HepG2 (cell line): ENCODE results near the gene ZFYVE26. TPM values are rescaled to one million over a fixed set of nuclear protein-coding genes. Genes with fewer than 3 reads are reported as not detected.
A peak's percentile ranks its signal among the peaks of the same experiment; 100 is the strongest.

Experiments used
- CBX1 ChIP-seq: IDR thresholded peaks from one replicate; pipeline ENCODE4 v1.6.1; 2016; ENCODE audit warnings: antibody characterized with exemption, low read depth
- FOXP1 ChIP-seq, 2 experiments: fragments of 450-650 bp in 1 of 2; IDR thresholded peaks; 2 replicates each; pipeline ENCODE4 v1.6.1; 2017 to 2018; ENCODE audit warnings: antibody characterized with exemption in 1 of 2
- IKZF1 ChIP-seq: fragments of 450-650 bp; IDR thresholded peaks from 2 replicates; pipeline ENCODE4 v1.7.1; 2016
- KLF13 ChIP-seq: sonication (generic); formaldehyde crosslinking; IDR thresholded peaks from 2 replicates; pipeline ENCODE4 v1.4.0; 2020; ENCODE audit warnings: mild to moderate bottlenecking, missing genetic modification reagents
- KLF6 ChIP-seq: IDR thresholded peaks from 2 replicates; pipeline ENCODE4 v1.8.0; 2016; ENCODE audit warnings: missing biosample characterization, missing genetic modification reagents
- MAF1 ChIP-seq: sonication (generic); formaldehyde crosslinking; IDR thresholded peaks from 2 replicates; pipeline ENCODE4 v1.5.0; 2020; ENCODE audit warnings: missing genetic modification reagents, borderline replicate concordance
- MIER3 ChIP-seq: IDR thresholded peaks from 2 replicates; pipeline ENCODE4 v1.6.1; 2016; ENCODE audit warnings: missing compliant biosample characterization, borderline replicate concordance
- MTA3 ChIP-seq: sonication (generic); formaldehyde crosslinking; IDR thresholded peaks from 2 replicates; pipeline ENCODE4 v1.4.0; 2020; ENCODE audit warnings: missing genetic modification reagents
- MXD4 ChIP-seq: IDR thresholded peaks from 2 replicates; pipeline ENCODE4 v1.6.1; 2016; ENCODE audit warnings: mild to moderate bottlenecking, missing biosample characterization, missing genetic modification reagents
- MXI1 ChIP-seq: IDR thresholded peaks from 3 replicates; pipeline ENCODE4 v1.6.1; 2012; ENCODE audit warnings: low read depth, low read length, inconsistent platforms, borderline replicate concordance
- NFATC3 ChIP-seq: sonication (generic); formaldehyde crosslinking; IDR thresholded peaks from 2 replicates; pipeline ENCODE4 v1.5.1; 2020; ENCODE audit warnings: mild to moderate bottlenecking, missing genetic modification reagents
- PAWR ChIP-seq: sonication (generic); formaldehyde crosslinking; IDR thresholded peaks from 2 replicates; pipeline ENCODE4 v1.4.0; 2020; ENCODE audit warnings: missing genetic modification reagents, mild to moderate bottlenecking, borderline replicate concordance
- PAX8 ChIP-seq: sonication (generic); formaldehyde crosslinking; IDR thresholded peaks from 2 replicates; pipeline ENCODE4 v1.8.0; 2022; ENCODE audit warnings: mild to moderate bottlenecking, missing genetic modification reagents, borderline replicate concordance
- ZGPAT ChIP-seq: IDR thresholded peaks from 2 replicates; pipeline ENCODE4 v1.6.1; 2016; ENCODE audit warnings: mild to moderate bottlenecking
- ZNF138 ChIP-seq: sonication (generic); formaldehyde crosslinking; IDR thresholded peaks from 2 replicates; pipeline ENCODE4 v1.5.0; 2020; ENCODE audit warnings: mild to moderate bottlenecking, low read depth, missing genetic modification reagents
- ZNF263 ChIP-seq: sonication (generic); formaldehyde crosslinking; IDR thresholded peaks from 2 replicates; pipeline ENCODE4 v1.4.0; 2020; ENCODE audit warnings: missing genetic modification reagents
- ZNF484 ChIP-seq: sonication (generic); formaldehyde crosslinking; IDR thresholded peaks from 2 replicates; pipeline ENCODE4 v1.5.1; 2020; ENCODE audit warnings: mild to moderate bottlenecking, low read depth, missing genetic modification reagents, borderline replicate concordance
- ZNF567 ChIP-seq: sonication (generic); formaldehyde crosslinking; IDR thresholded peaks from 2 replicates; pipeline ENCODE4 v1.8.1; 2023; ENCODE audit warnings: mild to moderate bottlenecking, missing genetic modification reagents, borderline replicate concordance
- ZNF569 ChIP-seq: sonication (generic); formaldehyde crosslinking; IDR thresholded peaks from 2 replicates; pipeline ENCODE4 v1.5.0; 2020; ENCODE audit warnings: mild to moderate bottlenecking, missing genetic modification reagents, moderate library complexity, borderline replicate concordance
- ZNF678 ChIP-seq: sonication (generic); formaldehyde crosslinking; IDR thresholded peaks from 2 replicates; pipeline ENCODE4 v1.4.0; 2020; ENCODE audit warnings: mild to moderate bottlenecking, missing genetic modification reagents
- ZNF891 ChIP-seq: sonication (generic); formaldehyde crosslinking; IDR thresholded peaks from 2 replicates; pipeline ENCODE4 v1.5.0; 2020; ENCODE audit warnings: mild to moderate bottlenecking, missing genetic modification reagents
- ZSCAN22 ChIP-seq: sonication (generic); formaldehyde crosslinking; IDR thresholded peaks from 2 replicates; pipeline ENCODE4 v1.4.0; 2020; ENCODE audit warnings: mild to moderate bottlenecking, missing genetic modification reagents
- polyA plus RNA-seq, 8 experiments: library from polyadenylated mRNA; depleted of rRNA in 3 of 8; stranded (reverse) in 7 of 8; unstranded in 1 of 8; fragments of >200 nt; fragmentation: Illumina TruSeq in 4 of 8; extraction: Trizol in 4 of 8; gene quantifications; 2 replicates each; pipeline versions ENCODE4 v1.2.1 to v1.2.3, GENCODE V29; 2011 to 2016; ENCODE audit warnings: low read depth in 4 of 8, missing spikeins in 1 of 8, mixed read lengths in 1 of 8; ENCODE audit not compliant: insufficient read depth in 1 of 8
- total RNA-seq, 5 experiments: library from RNA; depleted of rRNA; stranded (reverse); fragments of >200 nt; fragmentation: Illumina TruSeq; extraction: Trizol; gene quantifications; 2 replicates each; pipeline ENCODE4 v1.2.3, GENCODE V29; 2016; ENCODE audit warnings: low read depth in 1 of 5
- TF ChIP-seq, protein P1 (sequence below), 2 experiments: sonication (generic) in 1 of 2; formaldehyde crosslinking in 1 of 2; IDR thresholded peaks; 2 replicates each; pipeline versions ENCODE4 v1.5.1 to v1.6.1; 2011 to 2020; ENCODE audit warnings: borderline replicate concordance in 1 of 2, low read depth in 1 of 2, low read length in 1 of 2, mild to moderate bottlenecking in 1 of 2, missing genetic modification reagents in 1 of 2, moderate library complexity in 1 of 2
- TF ChIP-seq, protein P2 (sequence below), 2 experiments: fragments of 450-650 bp in 1 of 2; sonication (generic) in 1 of 2; formaldehyde crosslinking; IDR thresholded peaks; 2 replicates each; pipeline versions ENCODE4 v1.5.0 to v1.8.0; 2020 to 2022; ENCODE audit warnings: mild to moderate bottlenecking in 1 of 2, missing genetic modification reagents in 1 of 2
- TF ChIP-seq, protein P3 (sequence below): sonication (generic); formaldehyde crosslinking; IDR thresholded peaks from 2 replicates; pipeline ENCODE4 v1.8.0; 2022; ENCODE audit warnings: mild to moderate bottlenecking, missing genetic modification reagents, borderline replicate concordance

Gene ZFYVE26
- total and polyA plus RNA-seq, 2 of the 13 experiments (the other 11 are each of a cell fraction or from before 2014, with no cell fraction given) = 13.6 to 16.4 TPM

DNA sequence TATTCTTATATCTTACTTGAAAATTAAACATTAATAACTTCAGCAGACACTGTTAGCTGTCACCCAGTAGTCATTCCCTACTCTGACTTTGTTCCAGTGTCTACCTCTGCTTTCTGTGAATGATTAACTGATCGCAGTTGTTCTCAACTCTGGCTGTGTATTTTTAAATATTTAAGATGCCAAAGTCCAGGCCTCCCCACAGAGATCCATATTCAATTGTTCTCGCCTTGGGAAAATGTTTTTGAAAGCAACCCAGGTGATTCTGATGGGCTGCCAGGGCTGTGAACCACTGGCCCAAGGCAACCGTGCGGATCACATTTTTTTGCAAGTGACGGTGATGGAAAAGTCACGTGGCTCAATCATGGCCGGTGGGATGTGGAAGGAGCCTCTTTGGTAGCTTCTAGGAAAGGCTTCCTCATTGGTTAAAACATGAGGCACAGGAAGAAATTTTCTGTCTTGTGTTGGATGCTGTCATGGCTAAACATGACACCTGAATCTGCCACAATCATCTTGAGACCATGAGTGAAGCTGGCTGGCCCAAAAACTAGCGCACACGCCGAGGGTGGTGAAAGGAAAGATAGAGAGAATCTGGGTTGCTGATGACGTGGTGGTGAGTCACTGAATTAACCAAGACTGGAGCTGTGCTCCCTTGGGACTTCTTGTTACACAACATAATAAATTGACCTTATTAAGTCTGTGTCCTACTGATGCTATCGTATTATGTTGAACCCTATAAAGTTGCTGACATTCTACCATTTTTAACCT, 77.5 kb downstream of the ZFYVE26 start (continued):
- TF ChIP-seq, protein P1, sequence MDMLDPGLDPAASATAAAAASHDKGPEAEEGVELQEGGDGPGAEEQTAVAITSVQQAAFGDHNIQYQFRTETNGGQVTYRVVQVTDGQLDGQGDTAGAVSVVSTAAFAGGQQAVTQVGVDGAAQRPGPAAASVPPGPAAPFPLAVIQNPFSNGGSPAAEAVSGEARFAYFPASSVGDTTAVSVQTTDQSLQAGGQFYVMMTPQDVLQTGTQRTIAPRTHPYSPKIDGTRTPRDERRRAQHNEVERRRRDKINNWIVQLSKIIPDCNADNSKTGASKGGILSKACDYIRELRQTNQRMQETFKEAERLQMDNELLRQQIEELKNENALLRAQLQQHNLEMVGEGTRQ (IDR thresholded peaks at IDR 0.05; ENCODE audit: low read depth, low read length) = peak; percentile 69
- TF ChIP-seq, protein P1 (CRISPR knock-in tag; IDR thresholded peaks at IDR 0.05; ENCODE audit: borderline replicate concordance) = peak; percentile 85; the same call in 1 of the 2 replicates
- no peak for TF ChIP-seq MTA3 (CRISPR knock-in tag)
- no peak for TF ChIP-seq ZNF567 (CRISPR knock-in tag)
- no peak for TF ChIP-seq FOXP1 (IDR thresholded peaks at IDR 0.05)
- peak; percentile 59 for TF ChIP-seq FOXP1 (CRISPR knock-in tag; IDR thresholded peaks at IDR 0.05)
- TF ChIP-seq, protein P2, sequence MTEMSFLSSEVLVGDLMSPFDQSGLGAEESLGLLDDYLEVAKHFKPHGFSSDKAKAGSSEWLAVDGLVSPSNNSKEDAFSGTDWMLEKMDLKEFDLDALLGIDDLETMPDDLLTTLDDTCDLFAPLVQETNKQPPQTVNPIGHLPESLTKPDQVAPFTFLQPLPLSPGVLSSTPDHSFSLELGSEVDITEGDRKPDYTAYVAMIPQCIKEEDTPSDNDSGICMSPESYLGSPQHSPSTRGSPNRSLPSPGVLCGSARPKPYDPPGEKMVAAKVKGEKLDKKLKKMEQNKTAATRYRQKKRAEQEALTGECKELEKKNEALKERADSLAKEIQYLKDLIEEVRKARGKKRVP (CRISPR knock-in tag; IDR thresholded peaks at IDR 0.05) = no peak
- TF ChIP-seq ZNF678 (CRISPR knock-in tag) = no peak
- TF ChIP-seq MXD4 = peak; percentile 76
- TF ChIP-seq MIER3 = no peak
- 0 out of 2 replicates have a peak, but pooled peaks have one; percentile 35 for TF ChIP-seq ZNF263 (CRISPR knock-in tag)
- no peak for TF ChIP-seq IKZF1
- TF ChIP-seq PAX8 (CRISPR knock-in tag) = no peak
- TF ChIP-seq, protein P3, sequence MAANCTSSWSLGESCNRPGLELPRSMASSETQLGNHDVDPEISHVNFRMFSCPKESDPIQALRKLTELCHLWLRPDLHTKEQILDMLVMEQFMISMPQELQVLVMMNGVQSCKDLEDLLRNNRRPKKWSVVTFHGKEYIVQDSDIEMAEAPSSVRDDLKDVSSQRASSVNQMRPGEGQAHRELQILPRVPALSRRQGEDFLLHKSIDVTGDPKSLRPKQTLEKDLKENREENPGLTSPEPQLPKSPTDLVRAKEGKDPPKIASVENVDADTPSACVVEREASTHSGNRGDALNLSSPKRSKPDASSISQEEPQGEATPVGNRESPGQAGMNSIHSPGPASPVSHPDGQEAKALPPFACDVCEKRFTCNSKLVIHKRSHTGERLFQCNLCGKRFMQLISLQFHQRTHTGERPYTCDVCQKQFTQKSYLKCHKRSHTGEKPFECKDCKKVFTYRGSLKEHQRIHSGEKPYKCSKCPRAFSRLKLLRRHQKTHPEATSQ = no peak; the same call in 1 of the 2 replicates
- no peak for TF ChIP-seq ZNF484 (CRISPR knock-in tag)
- TF ChIP-seq ZSCAN22 (CRISPR knock-in tag) = no peak
- no peak for TF ChIP-seq ZNF891 (CRISPR knock-in tag)
- TF ChIP-seq KLF6 (CRISPR knock-in tag) = no peak; the same call in 1 of the 2 replicates
- no peak for TF ChIP-seq ZNF138 (CRISPR knock-in tag)
- no peak for TF ChIP-seq KLF13
- no peak for TF ChIP-seq MAF1 (CRISPR knock-in tag)
- TF ChIP-seq PAWR = no peak
- TF ChIP-seq CBX1 = no peak
- no peak; the same call in 2 of the 3 replicates for TF ChIP-seq MXI1
- TF ChIP-seq ZNF569 (CRISPR knock-in tag) = no peak
- TF ChIP-seq ZGPAT (CRISPR knock-in tag) = peak; percentile 86
- TF ChIP-seq NFATC3 (CRISPR knock-in tag) = no peak
